Measurements from ENCODE around the gene RRM1. TPM values are rescaled to one million over a fixed set of nuclear protein-coding genes. Genes with fewer than 3 reads are reported as not detected.
"Not testable (repeated sequence)": the region's sequence is repeated elsewhere in the genome, so short reads cannot be mapped to it uniquely, and the experiment has no call there.

Gene RRM1
- total RNA-seq, 1 experiment from 2014 or later, result 68.1 TPM

DNA sequence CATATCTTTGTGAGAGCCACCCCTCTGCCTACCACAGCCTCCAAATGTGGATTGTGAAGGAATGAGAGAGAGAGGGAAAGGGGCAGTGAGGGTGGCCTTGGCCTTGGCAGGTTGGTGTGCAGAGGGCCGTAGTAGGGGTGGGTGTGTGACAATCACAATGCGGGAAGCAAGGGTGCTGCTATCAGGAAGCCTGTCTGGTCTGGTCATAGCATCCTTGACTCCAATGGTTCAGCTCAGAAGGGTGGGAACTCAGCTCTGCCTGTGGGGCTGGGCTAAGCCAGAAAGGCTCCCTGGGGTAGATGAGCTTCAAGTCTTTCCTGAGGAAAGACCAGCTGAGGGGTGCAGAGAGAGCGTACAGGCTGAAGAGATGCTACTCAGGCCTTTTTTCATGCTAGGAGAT, 72.7 kb downstream of the RRM1 start:
- no peak for DNase-seq
- H3K27ac ChIP-seq, result no peak overlapping the region
- BruUV-seq (replicated peaks), result no TSS peak
- ChIA-PET CTCF (no interaction called here), POLR2A (ENCODE audit: unreplicated experiment) (no interaction called here)
- intact Hi-C loops (cut with micrococcal nuclease; ENCODE audit: unreplicated experiment), result no loop called here
- TF ChIP-seq, protein P1, sequence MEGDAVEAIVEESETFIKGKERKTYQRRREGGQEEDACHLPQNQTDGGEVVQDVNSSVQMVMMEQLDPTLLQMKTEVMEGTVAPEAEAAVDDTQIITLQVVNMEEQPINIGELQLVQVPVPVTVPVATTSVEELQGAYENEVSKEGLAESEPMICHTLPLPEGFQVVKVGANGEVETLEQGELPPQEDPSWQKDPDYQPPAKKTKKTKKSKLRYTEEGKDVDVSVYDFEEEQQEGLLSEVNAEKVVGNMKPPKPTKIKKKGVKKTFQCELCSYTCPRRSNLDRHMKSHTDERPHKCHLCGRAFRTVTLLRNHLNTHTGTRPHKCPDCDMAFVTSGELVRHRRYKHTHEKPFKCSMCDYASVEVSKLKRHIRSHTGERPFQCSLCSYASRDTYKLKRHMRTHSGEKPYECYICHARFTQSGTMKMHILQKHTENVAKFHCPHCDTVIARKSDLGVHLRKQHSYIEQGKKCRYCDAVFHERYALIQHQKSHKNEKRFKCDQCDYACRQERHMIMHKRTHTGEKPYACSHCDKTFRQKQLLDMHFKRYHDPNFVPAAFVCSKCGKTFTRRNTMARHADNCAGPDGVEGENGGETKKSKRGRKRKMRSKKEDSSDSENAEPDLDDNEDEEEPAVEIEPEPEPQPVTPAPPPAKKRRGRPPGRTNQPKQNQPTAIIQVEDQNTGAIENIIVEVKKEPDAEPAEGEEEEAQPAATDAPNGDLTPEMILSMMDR (conservative IDR thresholded peaks at IDR 0.05), result no peak
- no peak for TF ChIP-seq EZH2 (IDR thresholded peaks at IDR 0.05; ENCODE audit: low read depth)
- no peaks in the 10 kb centered on the region for H3F3A ChIP-seq (ENCODE audit: insufficient read depth, low read depth)
- no peak overlapping the region for H3K4me3 ChIP-seq
- H3K4me1 ChIP-seq (replicated peaks; ENCODE audit: insufficient read depth), result no peaks in the 10 kb centered on the region
- H3K4me2 ChIP-seq, result no peak overlapping the region
- no peaks in the 10 kb centered on the region for H3K79me2 ChIP-seq (ENCODE audit: low read depth)
- H3K36me3 ChIP-seq (ENCODE audit: low read depth), result no peaks in the 10 kb centered on the region
- no peaks in the 10 kb centered on the region for H4K20me1 ChIP-seq (ENCODE audit: insufficient read depth)
- no peak overlapping the region for H2AFZ ChIP-seq
- no peaks in the 10 kb centered on the region for H3K9me2 ChIP-seq (ENCODE audit: insufficient read depth)
- H3K27me3 ChIP-seq (ENCODE audit: insufficient read depth, low read depth), result no peaks in the 10 kb centered on the region
- no peaks in the 10 kb centered on the region for H3K9me3 ChIP-seq (ENCODE audit: insufficient read depth, low read depth)

DNA sequence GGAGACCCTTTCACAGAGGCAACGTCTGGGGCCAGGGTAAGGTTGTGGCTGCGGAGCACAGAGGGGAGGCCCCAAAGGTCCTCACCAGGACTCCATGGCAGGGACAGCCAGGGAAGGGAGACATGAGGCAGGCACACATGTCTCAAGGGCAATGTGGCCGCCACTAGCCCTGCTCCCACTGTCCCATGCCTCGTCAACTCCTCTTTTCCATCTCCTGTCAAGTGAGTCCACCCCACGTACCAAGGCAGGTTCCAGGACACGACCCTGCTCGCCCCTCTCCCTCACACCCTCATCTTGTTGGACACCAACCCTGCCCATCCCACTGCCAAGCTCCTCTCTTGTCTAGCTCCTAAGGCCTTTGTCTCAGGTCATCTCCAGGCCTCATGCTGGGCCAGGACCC, 73.2 kb downstream of the RRM1 start:
- Histone ChIP-seq H2AFZ (no peak overlapping the region), H3K36me3 (ENCODE audit: low read depth) (no peaks in the 10 kb centered on the region), H3F3A (ENCODE audit: insufficient read depth, low read depth) (no peaks in the 10 kb centered on the region), H3K27ac (no peak overlapping the region), H3K27me3 (ENCODE audit: insufficient read depth, low read depth) (no peaks in the 10 kb centered on the region), H3K79me2 (ENCODE audit: low read depth) (no peaks in the 10 kb centered on the region), H3K9me2 (ENCODE audit: insufficient read depth) (no peaks in the 10 kb centered on the region), H3K4me2 (no peak overlapping the region), H4K20me1 (ENCODE audit: insufficient read depth) (no peaks in the 10 kb centered on the region), H3K9me3 (ENCODE audit: insufficient read depth, low read depth) (no peaks in the 10 kb centered on the region), H3K4me3 (no peak overlapping the region), H3K4me1 (replicated peaks; ENCODE audit: insufficient read depth) (no peaks in the 10 kb centered on the region)
- BruUV-seq (replicated peaks), result no TSS peak
- POLR2A ChIA-PET (ENCODE audit: unreplicated experiment), result no interaction called here
- TF ChIP-seq, protein P1 (conservative IDR thresholded peaks at IDR 0.05), result no peak
- TF ChIP-seq EZH2 (IDR thresholded peaks at IDR 0.05; ENCODE audit: low read depth), result no peak
- no peak for DNase-seq
- CTCF ChIA-PET, result interaction anchor here (0.5 kb wide), 1 partner anchor 40 kb away, joined by 3 read pairs; no protein-coding TSS in a partner anchor
- intact Hi-C loops (cut with micrococcal nuclease; ENCODE audit: unreplicated experiment), result no loop called here

DNA sequence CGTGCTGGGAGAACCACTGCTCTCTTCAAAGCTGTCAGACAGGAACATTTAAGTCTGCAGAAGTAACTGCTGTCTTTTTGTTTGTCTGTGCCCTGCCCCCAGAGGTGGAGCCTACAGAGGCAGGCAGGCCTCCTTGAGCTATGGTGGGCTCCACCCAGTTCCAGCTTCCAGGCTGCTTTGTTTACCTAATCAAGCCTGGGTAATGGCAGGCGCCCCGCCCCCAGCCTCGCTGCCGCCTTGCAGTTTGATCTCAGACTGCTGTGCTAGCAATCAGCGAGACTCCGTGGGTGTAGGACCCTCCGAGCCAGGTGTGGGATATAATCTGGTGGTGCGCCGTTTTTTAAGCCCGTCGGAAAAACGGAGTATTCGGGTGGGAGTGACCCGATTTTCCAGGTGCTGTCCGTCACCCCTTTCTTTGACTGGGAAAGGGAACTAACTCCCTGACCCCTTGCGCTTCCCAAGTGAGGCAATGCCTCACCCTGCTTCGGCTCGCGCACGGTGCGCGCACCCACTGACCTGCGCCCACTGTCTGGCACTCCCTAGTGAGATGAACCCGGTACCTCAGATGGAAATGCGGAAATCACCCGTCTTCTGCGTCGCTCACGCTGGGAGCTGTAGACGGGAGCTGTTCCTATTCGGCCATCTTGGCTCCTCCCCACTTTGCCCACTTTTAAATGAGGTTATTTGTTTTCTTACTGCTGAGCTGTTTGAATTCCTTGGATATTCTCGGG, 81.2 kb downstream of the RRM1 start:
- H3K36me3 ChIP-seq (ENCODE audit: low read depth); H3K27me3 ChIP-seq (ENCODE audit: insufficient read depth, low read depth); H4K20me1 ChIP-seq (ENCODE audit: insufficient read depth); H3K4me3 ChIP-seq; H3K4me2 ChIP-seq; intact Hi-C loops (cut with micrococcal nuclease; ENCODE audit: unreplicated experiment); DNase-seq; H3K9me2 ChIP-seq (ENCODE audit: insufficient read depth); POLR2A ChIA-PET (ENCODE audit: unreplicated experiment); CTCF ChIA-PET; H2AFZ ChIP-seq; H3K4me1 ChIP-seq (replicated peaks; ENCODE audit: insufficient read depth); H3K79me2 ChIP-seq (ENCODE audit: low read depth); H3F3A ChIP-seq (ENCODE audit: insufficient read depth, low read depth); H3K9me3 ChIP-seq (ENCODE audit: insufficient read depth, low read depth); BruUV-seq (replicated peaks); H3K27ac ChIP-seq: not testable (repeated sequence)
